Dedifferentiated amniotic fluid mesenchymal stem cell (primary cell): ENCODE data around the gene KLF3.
"Not testable (repeated sequence)": the region's sequence is repeated elsewhere in the genome, so short reads cannot be mapped to it uniquely, and the experiment has no call there.

Source experiments
- DNase-seq: peaks from one replicate; pipeline ENCODE4 v3.0.0-alpha.2; 2016; ENCODE audit errors: extremely low spot score

The KLF3 gene

DNA sequence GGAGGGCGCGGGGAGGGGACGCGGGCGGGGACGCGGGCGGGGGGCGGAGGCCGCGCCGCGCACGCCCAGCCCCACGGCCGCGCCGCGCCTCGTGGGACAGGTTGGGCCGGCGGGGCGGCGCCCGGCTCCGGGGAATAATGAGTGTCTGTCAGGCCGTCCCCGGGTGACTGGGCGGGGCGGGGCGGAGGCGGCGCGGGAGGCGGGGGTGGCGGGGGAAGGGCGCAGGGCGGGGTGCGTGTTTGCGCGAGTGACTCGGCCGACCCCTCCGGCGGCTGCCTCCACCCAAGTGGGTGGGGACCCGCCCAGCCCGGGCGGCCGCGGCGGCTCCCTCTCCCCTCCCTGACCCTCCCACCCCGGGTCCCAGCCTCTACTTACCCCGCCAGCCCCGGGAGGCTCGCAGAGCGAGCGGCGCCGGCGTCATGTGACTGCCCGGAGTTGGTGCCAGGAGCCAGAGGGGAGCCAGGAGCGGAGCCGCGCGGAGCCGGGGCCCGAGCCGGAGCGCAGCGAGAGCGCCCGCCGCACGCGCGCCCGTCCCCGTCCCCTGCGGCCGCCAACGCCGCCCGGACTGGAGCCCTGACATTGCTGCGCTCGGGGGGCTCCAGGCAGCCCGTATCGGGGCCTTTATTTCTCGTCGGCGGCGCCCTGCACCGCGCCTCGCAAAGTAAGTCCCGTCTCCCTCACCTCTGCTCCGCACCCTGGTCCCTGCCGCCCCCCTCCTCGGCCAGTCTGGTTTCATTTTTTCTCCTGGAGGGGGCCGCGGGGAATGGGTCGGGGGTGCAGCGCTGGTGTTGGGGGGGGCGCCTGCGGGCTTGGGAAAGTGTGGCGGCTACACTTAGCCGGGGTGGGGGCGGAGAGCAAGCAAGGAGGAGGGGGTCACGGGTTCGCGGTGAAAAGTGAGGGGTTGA, at the start of gene KLF3:
Gene KLF3, plus strand, starts transcription at position 399 of the 905 bp plus-strand sequence. CDS start 16,427 bp downstream, outside the sequence.
- DNase-seq, result peak; percentile 86

DNA sequence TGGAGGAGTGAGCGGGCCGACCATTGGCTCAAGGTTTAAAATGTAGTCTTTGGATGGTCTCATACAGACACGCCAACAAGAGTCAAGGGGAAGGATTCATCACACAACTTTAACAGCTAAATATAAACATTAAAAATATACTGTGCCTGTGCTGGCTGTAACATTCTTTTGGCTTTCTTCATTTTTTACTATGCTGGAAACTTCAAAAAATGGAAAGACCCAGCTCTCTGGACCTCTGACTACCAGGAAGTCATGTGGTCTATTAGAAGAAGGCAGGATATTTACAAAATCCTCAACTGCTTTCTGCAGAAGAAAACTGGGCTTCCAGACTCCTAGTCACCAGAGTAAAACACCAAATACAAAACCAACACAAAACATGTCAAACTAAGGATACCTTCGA, 49.8 kb upstream of the KLF3 start:
- DNase-seq, result no peak

DNA sequence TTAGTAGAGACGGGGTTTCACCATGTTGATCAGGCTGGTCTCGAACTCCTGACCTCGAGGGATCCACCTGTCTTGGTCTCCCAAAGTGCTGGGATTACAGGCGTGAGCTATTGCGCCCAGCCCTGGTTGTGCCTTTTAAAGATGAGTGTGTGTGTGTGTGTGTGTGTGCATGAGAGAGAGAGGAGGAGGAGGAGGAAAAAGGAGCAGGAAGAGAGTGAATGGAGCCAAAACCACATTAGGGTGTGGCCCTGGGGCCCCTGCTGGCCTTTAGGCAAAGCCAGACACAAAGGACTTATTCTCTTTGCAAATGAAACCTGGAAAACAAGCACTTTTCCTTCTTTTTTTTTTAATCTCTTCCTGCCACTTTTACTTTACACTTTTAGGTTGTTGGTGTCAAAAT, 48.2 kb upstream of the KLF3 start:
- no peak for DNase-seq

DNA sequence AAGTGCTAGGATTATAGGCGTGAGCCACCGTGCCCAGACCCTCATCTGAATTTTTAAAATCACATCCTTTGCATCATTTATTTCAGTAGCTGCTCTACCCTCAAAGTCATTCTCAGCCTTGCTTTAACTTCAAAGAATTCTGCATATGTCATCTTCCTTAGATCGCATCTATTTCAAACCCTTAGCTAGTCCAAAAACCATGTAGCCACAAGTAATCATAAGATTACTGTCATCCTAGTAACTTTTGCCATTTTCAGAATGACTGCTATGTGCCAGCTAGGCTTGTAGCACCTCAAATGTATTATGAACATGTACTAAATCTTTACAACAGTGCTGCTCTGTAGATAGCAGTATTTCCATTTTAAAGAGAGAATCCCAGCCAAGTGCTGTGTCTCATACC, 45.5 kb upstream of the KLF3 start:
- no peak for DNase-seq

DNA sequence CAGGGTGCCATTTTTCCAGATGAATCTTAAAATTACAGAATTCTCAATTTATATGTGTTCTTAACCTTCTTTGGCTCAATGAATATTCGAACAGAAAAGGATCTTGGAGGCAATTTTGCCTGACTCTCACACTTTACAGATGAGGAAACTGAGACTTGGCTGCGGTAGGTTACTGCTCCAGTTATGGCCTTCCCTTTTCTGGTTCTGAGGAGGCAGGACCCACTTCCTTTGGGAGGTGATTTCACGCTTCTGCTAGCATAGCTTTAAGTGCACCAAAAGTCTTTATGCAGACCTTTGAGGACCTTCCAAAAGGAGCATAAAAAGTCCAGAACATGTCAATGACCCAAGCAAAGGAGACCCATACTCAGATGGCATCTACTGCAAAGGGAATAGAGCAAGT, 44.7 kb upstream of the KLF3 start:
- DNase-seq, result no peak

GRCh38 chr4:38620065-38620464, 43.9 kb upstream of the KLF3 start:
- no peak for DNase-seq

DNA sequence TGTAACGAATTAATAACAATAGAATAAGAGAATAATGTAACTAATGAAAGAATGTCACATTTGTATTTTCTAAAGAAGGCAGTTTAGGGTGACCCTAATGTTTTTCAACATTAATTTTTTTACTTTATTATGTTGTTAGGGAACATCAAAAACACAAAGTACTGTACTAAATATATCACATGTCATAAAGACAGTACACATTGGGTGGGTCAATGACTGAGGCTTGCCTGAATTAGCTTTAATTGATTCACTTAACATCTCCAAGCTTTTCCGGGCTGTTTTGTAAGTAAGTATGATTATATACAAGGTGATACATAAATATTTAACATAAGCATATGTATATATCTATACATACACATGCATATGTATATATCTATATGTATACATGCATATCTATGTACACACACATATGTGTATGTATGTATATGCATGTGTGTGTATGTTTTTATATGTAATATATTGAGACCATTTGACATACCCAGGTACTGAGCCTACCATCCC, 43.4 kb upstream of the KLF3 start:
- no peak for DNase-seq

GRCh38 chr4:38621028-38621684, 42.8 kb upstream of the KLF3 start:
- peak; percentile 89 for DNase-seq

GRCh38 chr4:38621831-38622230, 42.2 kb upstream of the KLF3 start:
- DNase-seq, result no peak

DNA sequence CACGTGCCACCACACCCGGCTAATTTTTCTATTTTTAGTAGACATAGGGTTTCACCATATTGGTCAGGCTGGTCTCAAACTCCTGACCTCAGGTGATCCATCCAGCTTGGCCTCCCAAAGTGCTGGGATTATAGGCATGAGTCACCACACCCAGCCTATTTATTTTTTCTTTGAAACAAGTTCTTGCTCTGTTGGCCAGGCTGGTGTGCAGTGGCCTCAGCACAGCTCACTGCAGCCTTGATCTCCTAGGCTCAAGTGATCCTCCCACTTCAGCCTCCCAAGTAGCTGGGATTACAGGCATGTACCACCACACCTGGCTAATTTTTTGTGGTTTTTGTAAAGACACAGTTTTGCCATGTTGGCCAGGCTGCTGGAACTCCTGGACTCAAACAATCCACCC, 41.7 kb upstream of the KLF3 start:
- not testable (repeated sequence) for DNase-seq

GRCh38 chr4:38623260-38623659, 40.7 kb upstream of the KLF3 start:
- DNase-seq, result no peak

DNA sequence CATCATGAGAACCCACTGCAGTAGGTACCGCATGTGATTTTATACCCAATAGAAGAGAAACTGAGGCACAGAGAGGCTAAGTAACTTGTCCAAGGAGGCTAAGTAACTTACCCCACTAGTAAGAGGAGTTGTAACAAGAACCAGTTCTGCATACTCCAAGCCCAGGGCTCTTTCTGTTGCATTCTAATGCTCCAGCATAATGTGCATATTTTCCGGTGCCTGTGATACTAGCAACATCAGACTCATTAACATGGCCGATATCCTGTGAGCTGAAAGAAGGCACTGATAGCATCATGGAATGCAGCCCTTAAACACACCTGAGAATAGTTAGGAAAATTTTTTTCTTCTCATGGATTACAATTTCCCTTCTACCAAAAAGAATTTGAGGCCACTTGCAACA, 39.7 kb upstream of the KLF3 start:
- DNase-seq, result no peak

GRCh38 chr4:38625508-38625907, 38.5 kb upstream of the KLF3 start:
- DNase-seq, result no peak

- not testable (repeated sequence) for DNase-seq
Measured at GRCh38 chr4:38626901-38627444, 37.0 kb upstream of the KLF3 start.

GRCh38 chr4:38630519-38630918, 33.5 kb upstream of the KLF3 start:
- DNase-seq, result no peak

- no peak for DNase-seq
Measured at GRCh38 chr4:38634047-38634759, 29.8 kb upstream of the KLF3 start.

DNA sequence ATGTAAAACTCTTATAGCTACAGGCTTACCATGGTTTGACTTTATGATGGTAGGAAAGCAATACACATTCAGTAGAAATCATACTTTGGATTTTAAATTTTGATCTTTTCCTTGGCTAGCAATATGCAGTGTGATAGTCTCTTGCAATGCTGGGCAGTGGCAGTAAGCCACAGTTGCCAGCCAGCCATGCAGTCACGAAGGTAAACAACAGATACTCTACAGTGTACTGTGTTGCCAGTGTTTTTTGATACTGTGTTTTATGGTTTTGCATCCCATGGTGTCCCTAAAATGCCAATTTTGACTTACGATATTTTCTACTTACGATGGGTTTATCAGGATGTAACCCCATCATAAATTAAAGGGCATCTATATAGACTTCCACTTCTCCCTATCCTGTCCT, 24.8 kb upstream of the KLF3 start:
- no peak for DNase-seq

- no peak for DNase-seq
Measured at GRCh38 chr4:38641811-38642210, 22.2 kb upstream of the KLF3 start.

- no peak for DNase-seq
Measured at GRCh38 chr4:38644201-38644600, 19.8 kb upstream of the KLF3 start.

DNA sequence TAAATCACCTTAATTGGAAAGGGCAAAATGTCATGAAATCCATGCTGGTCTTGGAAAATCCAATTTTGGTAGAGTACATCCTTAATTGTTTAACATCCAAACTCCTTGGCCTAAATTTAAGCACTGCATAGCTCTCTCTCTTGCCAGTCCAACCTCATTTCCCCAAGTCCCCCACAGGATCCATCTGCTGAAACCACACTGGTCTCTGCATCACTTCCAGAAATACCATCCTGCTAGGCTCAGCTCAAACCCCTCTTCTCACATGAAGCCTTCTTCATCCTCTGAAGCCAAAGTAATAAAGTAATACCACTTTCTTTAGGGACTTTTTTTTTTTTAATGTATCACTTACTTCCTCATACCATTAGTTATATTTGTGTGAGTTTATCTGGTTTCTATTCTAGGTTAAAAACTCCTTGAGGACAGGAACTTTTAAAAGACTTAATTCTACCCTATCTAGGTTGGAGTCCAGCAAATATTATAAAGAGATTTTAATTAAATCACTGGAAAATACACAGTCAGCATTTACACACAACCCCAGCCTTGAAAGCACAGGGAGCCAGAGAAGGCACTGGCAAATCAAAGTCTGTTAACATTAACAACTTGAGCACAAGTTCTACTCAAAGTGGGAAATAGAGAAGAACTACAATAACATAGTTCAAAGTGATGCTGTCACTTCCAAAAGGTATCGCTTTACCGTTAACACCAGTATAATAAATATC, 16.7 kb upstream of the KLF3 start:
- no peak for DNase-seq

GRCh38 chr4:38650133-38650532, 13.9 kb upstream of the KLF3 start:
- no peak for DNase-seq
